ENCODE results near the gene MEX3D. TPM values are rescaled to one million over a fixed set of nuclear protein-coding genes. Genes with fewer than 3 reads are reported as not detected.
A peak's percentile ranks its signal among the peaks of the same experiment; 100 is the strongest.

MEX3D gene
- total RNA-seq, 1 donor from 2014 or later, result 83.7 TPM

- Histone ChIP-seq H3K27ac (no peak overlapping the region), H3K9me3 (no peaks in the 10 kb centered on the region), H3K4me3 (no peak overlapping the region), H3K4me1 (peaks cover 10 to 12% of the 10 kb centered on the region in 2 donors), H3K27me3 (no peaks in the 10 kb centered on the region), H3K36me3 (peaks cover 17 to 36% of the 10 kb centered on the region in 2 donors)
- no peak for DNase-seq (ENCODE audit: low spot score in 2 of 2)
- intact Hi-C loops (cut with DNase I), result loop anchor here (5.0 kb wide), 1 partner anchor 42 kb away; the partner anchor contains the start of gene MEX3D
- no peak for TF ChIP-seq CTCF (IDR thresholded peaks at IDR 0.05)
Observed at GRCh38 chr19:1609103-1609396, 40.9 kb upstream of the MEX3D start.

GRCh38 chr19:1608359-1609102, 40.4 kb upstream of the MEX3D start:
- Histone ChIP-seq H3K27me3 (no peaks in the 10 kb centered on the region), H3K27ac (no peak overlapping the region), H3K36me3 (peaks cover 14 to 31% of the 10 kb centered on the region in 2 donors), H3K4me1 (peaks cover 14 to 17% of the 10 kb centered on the region in 2 donors), H3K4me3 (no peak overlapping the region), H3K9me3 (no peaks in the 10 kb centered on the region)
- no peak for TF ChIP-seq CTCF (IDR thresholded peaks at IDR 0.05)
- DNase-seq (ENCODE audit: low spot score in 2 of 2), result no peak
- intact Hi-C loops (cut with DNase I), result loop anchor here (5.0 kb wide), 1 partner anchor 41 kb away; the partner anchor contains the start of gene MEX3D

- no peak for TF ChIP-seq CTCF (IDR thresholded peaks at IDR 0.05)
- intact Hi-C loops (cut with DNase I), result loop anchor here (5.0 kb wide), 1 partner anchor 39 kb away; the partner anchor contains the start of gene MEX3D
- H3K27ac ChIP-seq, result peak overlapping the region; percentile 92
- peaks cover under 1 to 12% of the 10 kb centered on the region in 2 donors for H3K36me3 ChIP-seq
- peaks cover 15 to 25% of the 10 kb centered on the region in 2 donors for H3K4me1 ChIP-seq
- H3K4me3 ChIP-seq, result peak overlapping the region; percentile 93 to 98
- no peaks in the 10 kb centered on the region for H3K9me3 ChIP-seq
- no peak for DNase-seq (ENCODE audit: low spot score in 2 of 2)
- H3K27me3 ChIP-seq, result no peaks in the 10 kb centered on the region
Observed at GRCh38 chr19:1606138-1606651, 38.1 kb upstream of the MEX3D start.

GRCh38 chr19:1605236-1606137, 37.4 kb upstream of the MEX3D start, which contains the start of gene UQCR11:
UQCR11 (minus strand) TSS chr19:1605462; CDS start chr19:1605409, 53 bp downstream.
- peak; percentile 59 to 71 (median 65) for TF ChIP-seq CTCF (IDR thresholded peaks at IDR 0.05)
- no peaks in the 10 kb centered on the region for H3K27me3 ChIP-seq
- no peaks in the 10 kb centered on the region for H3K9me3 ChIP-seq
- H3K36me3 ChIP-seq, result peaks cover 0 to 10% of the 10 kb centered on the region in 2 donors
- peak within 1 kb of the TSS; percentile 92 for H3K27ac ChIP-seq
- H3K4me1 ChIP-seq, result peaks cover 15 to 25% of the 10 kb centered on the region in 2 donors
- peak within 1 kb of the TSS; percentile 93 to 98 for H3K4me3 ChIP-seq
- intact Hi-C loops (cut with DNase I), result loop anchor here (1.0 to 5.0 kb wide), 3 partner anchors 13 to 48 kb away; partner anchors contain the start of genes MBD3 and MEX3D
- DNase-seq (ENCODE audit: low spot score in 2 of 2), result peak; percentile 83 to 97

- DNase-seq (ENCODE audit: low spot score in 2 of 2), result no peak
- Histone ChIP-seq H3K27ac (no peak overlapping the region), H3K4me1 (peaks cover 15 to 25% of the 10 kb centered on the region in 2 donors), H3K4me3 (no peak overlapping the region), H3K36me3 (peaks cover 20 to 30% of the 10 kb centered on the region in 2 donors), H3K9me3 (no peaks in the 10 kb centered on the region), H3K27me3 (no peaks in the 10 kb centered on the region)
- intact Hi-C loops (cut with DNase I), result no loop called here
- TF ChIP-seq CTCF (IDR thresholded peaks at IDR 0.05), result no peak
Observed at GRCh38 chr19:1602091-1602707, 34.1 kb upstream of the MEX3D start.
